ENCODE measurements around the gene TRMT112.
"Not testable (repeated sequence)": the region's sequence is repeated elsewhere in the genome, so short reads cannot be mapped to it uniquely, and the experiment has no call there.

Gene TRMT112

GRCh38 chr11:64327993-64328392, 10.6 kb upstream of the TRMT112 start:
- DNase-seq: no peak

- no peak for DNase-seq
These were observed 10.0 kb upstream of the TRMT112 start for GRCh38 chr11:64327375-64327774.

- DNase-seq: no peak
These were observed 7.5 kb upstream of the TRMT112 start for GRCh38 chr11:64324692-64325469.

GRCh38 chr11:64323984-64324383, 6.6 kb upstream of the TRMT112 start:
- DNase-seq: not testable (repeated sequence)

- DNase-seq: no peak
These were observed 6.0 kb upstream of the TRMT112 start for GRCh38 chr11:64323373-64323772.

- DNase-seq: no peak
These were observed 5.5 kb upstream of the TRMT112 start for GRCh38 chr11:64322925-64323260.

GRCh38 chr11:64321533-64321932, 4.2 kb upstream of the TRMT112 start:
- no peak for DNase-seq

GRCh38 chr11:64321026-64321425, 3.7 kb upstream of the TRMT112 start:
- no peak for DNase-seq

- no peak for DNase-seq
These were observed 3.2 kb upstream of the TRMT112 start for GRCh38 chr11:64320556-64320955.

- no peak for DNase-seq
These were observed 1.7 kb upstream of the TRMT112 start for GRCh38 chr11:64318766-64319761.

GRCh38 chr11:64317961-64318765, 804 bp upstream of the TRMT112 start, which contains the start of gene PRDX5:
PRDX5 (plus strand) TSS chr11:64318121; CDS start chr11:64318216, 95 bp downstream.
- peak; percentile 78 to 93 (median 89) for DNase-seq

- DNase-seq: no peak
These were observed 561 bp downstream of the TRMT112 start for GRCh38 chr11:64316672-64317324.

- DNase-seq: not testable (repeated sequence)
These were observed 1.5 kb downstream of the TRMT112 start for GRCh38 chr11:64315667-64316526.

- no peak for DNase-seq
These were observed 2.4 kb downstream of the TRMT112 start for GRCh38 chr11:64314805-64315561.

GRCh38 chr11:64314146-64314804, 3.1 kb downstream of the TRMT112 start:
- no peak for DNase-seq

GRCh38 chr11:64313491-64314145, 3.7 kb downstream of the TRMT112 start:
- no peak for DNase-seq

- no peak for DNase-seq
These were observed 4.4 kb downstream of the TRMT112 start for GRCh38 chr11:64312947-64313346.

- DNase-seq: not testable (repeated sequence)
These were observed 9.6 kb downstream of the TRMT112 start for GRCh38 chr11:64307795-64308194.

GRCh38 chr11:64306876-64307622, 10.3 kb downstream of the TRMT112 start:
- no peak for DNase-seq

All from activated CD4-positive, CD25-positive, alpha-beta regulatory T cell (primary cell).